Rectal smooth muscle tissue (tissue), 1 donor: Measurements from ENCODE around the gene CACNA1A.
A peak's percentile ranks its signal among the peaks of the same experiment; 100 is the strongest.
"Not testable (repeated sequence)": the region's sequence is repeated elsewhere in the genome, so short reads cannot be mapped to it uniquely, and the experiment has no call there.

Experiments used
- H3K27ac ChIP-seq: one replicate; pipeline ENCODE4 v1.7.0; 2013; ENCODE audit warnings: low read depth, low read length, inconsistent platforms
- H3K27me3 ChIP-seq: one replicate; pipeline ENCODE4 v1.7.0; 2013; ENCODE audit warnings: low read length; ENCODE audit not compliant: control insufficient read depth, insufficient read depth
- H3K36me3 ChIP-seq: one replicate; pipeline ENCODE4 v1.7.0; 2013; ENCODE audit warnings: low read length; ENCODE audit not compliant: control insufficient read depth, insufficient read depth
- H3K4me1 ChIP-seq: one replicate; pipeline ENCODE4 v1.7.0; 2013; ENCODE audit warnings: low read length; ENCODE audit not compliant: control insufficient read depth, insufficient read depth
- H3K4me3 ChIP-seq: one replicate; pipeline ENCODE4 v1.7.0; 2013; ENCODE audit warnings: low read length
- H3K9ac ChIP-seq: one replicate; pipeline ENCODE4 v1.7.0; 2013; ENCODE audit warnings: low read length

Gene CACNA1A

DNA sequence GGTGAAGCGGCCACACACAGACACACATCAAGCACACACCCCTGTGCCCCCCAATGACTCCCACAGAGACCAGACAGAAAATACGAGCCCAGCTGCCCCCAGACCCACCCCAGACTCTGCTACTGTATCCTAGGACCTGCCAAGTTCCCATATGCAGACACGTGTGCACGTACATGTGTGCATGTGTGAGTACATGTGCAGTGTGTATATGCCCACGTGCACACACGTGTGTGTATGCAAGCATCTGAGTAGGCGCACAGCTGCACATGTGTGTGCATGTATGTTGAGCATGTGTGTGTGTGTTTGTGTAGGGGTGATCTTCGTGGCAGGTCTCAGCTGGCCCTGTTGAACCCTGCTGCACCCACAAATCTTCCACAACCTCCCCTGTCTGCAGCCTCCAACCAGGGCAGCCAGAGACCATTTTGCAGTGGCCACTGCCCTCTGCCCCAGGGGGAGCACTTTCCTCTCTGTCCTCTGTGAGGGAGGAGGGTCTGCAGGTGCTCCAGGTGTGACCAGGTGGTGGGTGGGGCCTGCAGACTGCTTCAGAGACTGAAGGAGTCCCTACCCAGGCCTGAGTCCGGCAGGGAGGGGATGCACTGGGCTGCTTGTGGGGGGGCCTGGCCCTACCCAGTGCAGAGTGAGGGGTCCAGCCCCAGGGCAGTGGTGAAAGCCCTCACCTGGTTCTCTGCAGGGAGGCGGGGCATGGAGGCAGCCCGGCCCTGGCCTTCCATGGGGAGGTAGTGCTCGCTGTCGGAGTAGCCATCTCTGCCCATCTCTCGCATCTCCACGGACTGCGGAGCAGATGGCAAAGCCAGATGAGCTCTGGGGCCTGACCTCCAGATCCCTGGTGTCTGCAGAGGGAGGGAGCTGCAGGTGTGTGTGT is 294.6 kb downstream of the CACNA1A start:
- no peaks in the 10 kb centered on the region for H3K4me1 ChIP-seq
- no peak overlapping the region for H3K4me3 ChIP-seq
- no peak overlapping the region for H3K27ac ChIP-seq
- H3K9ac ChIP-seq, result no peak overlapping the region
- no peaks in the 10 kb centered on the region for H3K36me3 ChIP-seq
- no peaks in the 10 kb centered on the region for H3K27me3 ChIP-seq

DNA sequence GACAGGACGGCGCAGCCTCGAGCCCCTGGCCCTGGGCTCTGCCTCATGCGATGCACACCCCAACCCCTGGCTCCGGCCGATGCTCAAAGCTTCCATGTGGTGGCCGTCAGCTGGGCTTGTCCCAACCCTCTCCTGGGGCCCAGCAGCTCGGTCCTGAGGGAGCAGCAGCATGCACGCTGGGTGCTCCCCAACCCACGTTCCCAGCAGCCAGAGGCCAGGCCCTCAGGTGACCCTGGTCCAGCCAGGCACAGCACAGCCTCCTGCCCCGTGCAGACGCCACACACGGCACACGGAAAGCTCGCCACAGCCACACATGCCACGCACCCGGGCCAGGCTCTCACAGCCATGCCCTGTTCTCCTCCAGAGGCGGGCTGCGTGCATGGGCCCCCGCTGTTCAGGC is 295.3 kb downstream of the CACNA1A start:
- no peak overlapping the region for H3K9ac ChIP-seq
- H3K36me3 ChIP-seq, result no peaks in the 10 kb centered on the region
- H3K27ac ChIP-seq, result no peak overlapping the region
- no peaks in the 10 kb centered on the region for H3K27me3 ChIP-seq
- no peaks in the 10 kb centered on the region for H3K4me1 ChIP-seq
- no peak overlapping the region for H3K4me3 ChIP-seq

DNA sequence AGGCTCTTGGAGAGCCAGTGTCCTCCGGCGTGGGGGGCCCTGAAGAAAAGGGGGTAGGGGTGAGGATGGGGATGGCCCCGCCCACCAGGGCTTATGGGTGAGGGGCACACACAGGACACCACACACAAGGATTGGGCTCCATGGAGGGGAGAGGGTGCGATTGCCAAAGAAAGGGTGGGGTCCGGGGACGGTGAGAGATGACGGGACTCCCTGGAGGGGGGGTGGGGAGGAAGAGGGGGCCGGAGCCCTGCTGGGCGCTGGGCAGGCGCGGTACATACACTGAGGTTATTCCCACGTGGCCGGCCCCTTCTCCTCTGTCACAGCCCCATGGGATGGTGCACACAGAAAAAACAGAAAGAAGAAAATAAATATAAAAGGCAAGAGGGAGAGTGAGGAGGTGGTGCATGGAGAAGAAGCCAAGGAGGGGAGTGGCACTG is 295.9 kb downstream of the CACNA1A start:
- H3K27me3 ChIP-seq, result no peaks in the 10 kb centered on the region
- H3K4me1 ChIP-seq, result no peaks in the 10 kb centered on the region
- H3K36me3 ChIP-seq, result no peaks in the 10 kb centered on the region
- no peak overlapping the region for H3K27ac ChIP-seq
- no peak overlapping the region for H3K9ac ChIP-seq
- no peak overlapping the region for H3K4me3 ChIP-seq

DNA sequence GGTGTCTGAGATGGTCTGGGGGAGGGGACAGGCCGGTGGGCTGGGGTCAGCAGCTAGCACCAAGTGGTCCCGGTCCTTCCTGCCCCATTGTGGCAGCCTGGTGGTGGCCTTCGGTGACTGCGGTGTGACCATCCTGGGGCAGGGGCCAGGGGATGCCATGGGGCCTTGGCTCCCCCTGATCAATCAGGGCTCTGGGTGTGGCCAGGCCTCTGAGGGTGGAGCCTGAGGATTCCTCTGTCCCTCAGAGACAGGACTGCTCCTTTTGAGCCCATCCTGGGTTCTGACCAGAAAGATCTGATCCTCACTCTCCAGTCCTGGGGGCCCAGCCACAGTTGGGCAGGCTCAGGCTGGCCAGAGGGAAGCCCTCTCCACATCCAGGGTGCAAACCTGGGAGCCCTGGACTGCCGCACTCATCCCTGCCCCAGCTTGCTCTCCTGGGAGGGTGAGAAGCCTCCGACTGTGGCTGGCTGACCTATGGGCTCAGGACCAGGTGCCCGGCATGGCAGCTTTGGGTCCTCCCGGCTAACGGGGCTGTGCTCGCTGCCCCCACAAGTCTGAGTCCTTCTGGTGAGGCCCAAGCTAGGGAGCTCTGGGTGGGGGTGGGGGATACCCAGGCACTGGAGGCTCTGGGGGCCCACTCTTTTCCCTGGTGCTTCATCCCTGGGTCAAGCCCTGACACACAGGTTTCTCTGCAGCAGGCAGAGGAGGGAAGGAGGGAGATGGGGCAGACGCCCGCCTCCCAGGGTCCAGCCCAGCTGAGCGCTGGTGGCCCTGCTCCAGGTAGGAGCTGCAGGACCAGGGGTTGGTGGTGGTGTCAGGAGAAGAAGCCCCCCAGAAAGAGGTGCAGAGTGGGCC is 296.6 kb downstream of the CACNA1A start:
- Histone ChIP-seq H3K27ac (no peak overlapping the region), H3K27me3 (no peaks in the 10 kb centered on the region), H3K4me1 (no peaks in the 10 kb centered on the region), H3K4me3 (no peak overlapping the region), H3K36me3 (no peaks in the 10 kb centered on the region), H3K9ac (no peak overlapping the region)

DNA sequence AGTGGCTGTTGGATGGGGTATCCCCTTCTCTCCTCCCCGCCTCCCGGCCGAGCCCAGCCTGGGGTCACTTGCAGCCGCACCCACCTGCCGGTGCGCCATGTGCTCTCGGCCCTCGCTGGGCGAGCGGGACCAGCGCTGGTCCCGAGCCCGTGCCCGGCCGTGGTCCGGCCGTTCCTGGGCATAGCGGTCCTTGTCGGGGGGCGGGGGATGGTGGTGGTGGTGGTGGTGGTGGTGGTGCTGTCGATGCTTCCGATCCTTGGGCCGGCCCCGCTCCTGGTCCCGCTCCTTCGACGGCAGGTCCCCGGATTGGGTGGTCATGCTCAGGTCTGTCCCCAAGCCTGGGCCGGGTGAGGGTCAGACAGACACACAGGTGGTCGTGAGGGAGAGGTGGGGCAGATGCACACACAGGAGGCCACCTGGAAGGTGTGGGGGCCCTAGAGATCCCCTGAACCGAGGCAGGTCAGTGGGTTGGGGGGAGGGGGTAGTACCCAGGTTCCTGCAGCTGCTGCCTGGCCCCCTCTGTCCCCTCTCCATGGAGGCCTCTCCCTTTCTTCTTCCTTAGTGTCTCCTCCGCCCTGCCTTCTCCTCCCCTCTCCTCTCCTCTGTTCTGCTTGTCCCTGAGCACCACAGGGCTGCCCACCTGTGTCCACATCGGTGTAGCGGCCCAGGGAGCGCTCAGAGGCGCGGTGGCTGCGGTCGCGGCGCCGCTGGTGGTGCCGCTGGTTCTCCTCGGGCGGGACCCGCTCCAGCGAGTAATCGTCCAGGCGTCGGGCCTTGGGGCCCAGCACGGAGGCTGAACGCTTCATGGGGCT is 297.4 kb downstream of the CACNA1A start:
- Histone ChIP-seq H3K36me3 (no peaks in the 10 kb centered on the region), H3K27me3 (no peaks in the 10 kb centered on the region), H3K9ac (no peak overlapping the region), H3K4me3 (peak overlapping the region; percentile 57), H3K27ac (no peak overlapping the region), H3K4me1 (no peaks in the 10 kb centered on the region)

DNA sequence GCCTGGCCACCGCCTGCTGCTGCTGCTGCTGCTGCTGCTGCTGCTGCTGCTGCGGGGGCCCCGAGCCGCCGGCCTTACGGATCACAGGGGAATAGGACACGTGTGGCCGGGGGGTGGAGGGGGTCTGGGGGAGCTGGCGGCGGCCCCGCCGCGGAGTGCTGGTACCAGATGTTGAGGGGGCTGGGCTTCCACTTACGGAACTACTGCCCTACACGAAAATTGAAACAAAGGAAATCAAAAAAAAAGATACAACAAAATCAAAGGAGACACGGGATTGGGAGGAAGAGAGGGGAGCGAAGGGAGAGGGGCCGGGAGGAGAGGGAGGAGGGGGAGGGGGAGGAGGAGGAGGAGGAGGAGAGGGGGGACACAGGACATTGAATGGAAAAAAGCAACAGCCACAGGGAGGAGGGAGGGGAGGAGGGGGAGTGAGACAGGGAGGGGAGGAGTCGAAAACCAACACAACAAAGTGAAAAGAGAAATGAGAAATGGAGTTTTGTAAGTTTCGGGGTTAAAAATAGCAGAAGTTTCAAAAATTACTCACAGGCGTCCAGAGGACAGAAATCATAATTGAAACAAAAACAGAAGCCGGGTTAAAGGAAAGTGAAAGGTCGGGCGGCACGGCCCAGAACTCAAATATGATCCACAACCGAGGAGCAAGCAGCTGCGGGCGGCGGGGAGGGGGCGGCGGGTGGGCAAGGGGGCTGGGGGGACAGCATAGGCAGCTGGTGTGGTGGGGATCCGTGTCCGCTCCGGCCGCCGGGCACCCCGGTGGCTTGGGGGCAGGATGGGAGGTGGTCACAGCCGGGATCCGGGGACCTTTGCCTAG is 298.2 kb downstream of the CACNA1A start:
- no peaks in the 10 kb centered on the region for H3K4me1 ChIP-seq
- H3K36me3 ChIP-seq, result no peaks in the 10 kb centered on the region
- no peak overlapping the region for H3K9ac ChIP-seq
- no peak overlapping the region for H3K27ac ChIP-seq
- H3K27me3 ChIP-seq, result no peaks in the 10 kb centered on the region
- peak overlapping the region; percentile 57 for H3K4me3 ChIP-seq

DNA sequence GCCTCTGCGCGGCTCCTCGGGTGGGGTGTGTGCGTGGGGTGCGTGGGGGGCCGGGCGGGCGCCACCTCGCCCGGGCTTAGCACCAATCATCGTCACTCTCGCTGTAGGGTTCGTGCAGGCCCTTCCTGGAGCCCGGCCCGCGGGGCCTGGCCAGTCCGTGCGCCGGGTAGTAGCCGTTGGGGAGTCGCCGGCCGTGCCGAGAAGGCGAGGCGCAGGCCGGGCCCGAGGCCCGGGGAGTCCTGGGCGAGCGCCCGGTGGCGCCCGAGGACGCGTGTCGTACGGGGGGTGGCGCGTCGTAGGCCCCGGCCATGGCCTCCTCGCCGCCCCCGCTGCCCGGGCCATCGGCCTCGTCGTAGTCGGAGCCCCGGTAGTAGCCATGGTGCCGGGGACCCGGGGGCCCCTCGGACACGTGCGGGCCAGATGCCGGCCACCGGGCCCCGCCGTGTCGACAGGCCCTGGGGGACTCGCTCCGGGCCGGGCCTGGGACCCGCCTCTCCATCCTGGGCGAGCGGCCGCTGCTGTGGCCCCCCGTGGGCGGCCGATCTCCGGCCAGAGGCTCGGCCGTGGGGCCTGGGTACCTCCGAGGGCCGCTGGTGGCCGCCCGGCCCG is 298.9 kb downstream of the CACNA1A start:
- no peaks in the 10 kb centered on the region for H3K27me3 ChIP-seq
- no peak overlapping the region for H3K4me3 ChIP-seq
- no peaks in the 10 kb centered on the region for H3K36me3 ChIP-seq
- no peaks in the 10 kb centered on the region for H3K4me1 ChIP-seq
- no peak overlapping the region for H3K9ac ChIP-seq
- H3K27ac ChIP-seq, result no peak overlapping the region

DNA sequence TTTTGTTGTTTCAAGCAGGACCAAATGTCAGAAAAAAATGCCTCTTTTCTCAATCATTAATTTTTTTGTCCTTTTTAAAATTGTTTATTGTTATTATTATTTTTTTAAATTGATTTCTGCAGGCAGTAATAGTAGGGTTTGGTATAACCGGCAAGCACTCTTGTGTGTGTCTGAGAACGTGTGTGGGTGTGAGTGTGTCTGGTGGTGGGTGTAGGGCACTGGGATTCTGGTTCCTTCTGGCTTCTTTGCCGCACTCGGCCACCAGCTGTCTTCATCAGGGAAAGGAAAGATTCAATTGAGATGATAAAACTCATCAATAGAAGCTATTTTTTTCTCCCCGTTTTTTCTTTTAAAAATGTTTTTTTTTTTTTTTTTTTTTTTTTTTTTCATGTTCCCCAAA is 299.7 kb downstream of the CACNA1A start:
- no peak overlapping the region for H3K4me3 ChIP-seq
- no peak overlapping the region for H3K27ac ChIP-seq
- H3K36me3 ChIP-seq, result no peaks in the 10 kb centered on the region
- no peaks in the 10 kb centered on the region for H3K4me1 ChIP-seq
- no peaks in the 10 kb centered on the region for H3K27me3 ChIP-seq
- H3K9ac ChIP-seq, result no peak overlapping the region

DNA sequence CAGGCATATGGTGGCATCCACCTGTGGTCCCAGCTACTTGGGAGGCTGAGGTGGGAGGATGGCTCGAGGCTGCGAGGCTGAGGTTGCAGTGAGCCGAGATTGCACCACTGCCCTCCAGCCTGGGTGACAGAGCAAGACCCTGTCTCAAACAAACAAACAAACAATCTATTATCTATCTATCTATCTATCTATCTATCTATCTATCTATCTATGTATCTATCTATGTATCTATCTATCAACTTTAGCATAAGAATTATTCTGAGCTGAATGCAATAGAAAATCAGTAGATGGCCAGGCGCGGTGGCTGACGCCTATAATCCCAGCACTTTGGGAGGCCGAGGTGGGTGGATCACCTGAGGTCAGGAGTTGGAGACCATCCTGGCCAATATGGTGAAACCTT is 304.2 kb downstream of the CACNA1A start:
- H3K27me3 ChIP-seq, H3K4me3 ChIP-seq, H3K4me1 ChIP-seq, H3K36me3 ChIP-seq, H3K27ac ChIP-seq, H3K9ac ChIP-seq: not testable (repeated sequence)

DNA sequence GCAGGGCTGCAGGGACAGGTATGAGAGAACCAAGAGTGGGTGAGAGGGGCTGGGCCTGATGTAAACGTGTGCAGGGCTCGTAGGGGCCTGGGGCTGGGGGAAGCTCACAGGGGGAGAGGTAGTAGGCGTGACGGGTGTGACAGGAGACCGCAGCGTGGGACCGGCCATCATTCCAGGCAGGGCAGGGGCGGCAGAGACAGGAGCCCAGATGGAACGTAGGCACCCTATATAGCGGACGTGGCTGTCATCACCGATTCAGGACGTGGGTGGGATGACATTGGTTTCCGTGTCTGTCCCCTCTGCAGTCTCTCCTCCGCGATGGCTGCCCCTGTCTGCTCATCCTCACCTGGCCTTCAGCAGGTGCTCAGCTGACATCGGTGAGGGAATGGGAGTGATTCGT is 307.6 kb downstream of the CACNA1A start:
- no peaks in the 10 kb centered on the region for H3K4me1 ChIP-seq
- H3K27ac ChIP-seq, result no peak overlapping the region
- no peak overlapping the region for H3K4me3 ChIP-seq
- no peaks in the 10 kb centered on the region for H3K36me3 ChIP-seq
- no peak overlapping the region for H3K9ac ChIP-seq
- no peaks in the 10 kb centered on the region for H3K27me3 ChIP-seq

DNA sequence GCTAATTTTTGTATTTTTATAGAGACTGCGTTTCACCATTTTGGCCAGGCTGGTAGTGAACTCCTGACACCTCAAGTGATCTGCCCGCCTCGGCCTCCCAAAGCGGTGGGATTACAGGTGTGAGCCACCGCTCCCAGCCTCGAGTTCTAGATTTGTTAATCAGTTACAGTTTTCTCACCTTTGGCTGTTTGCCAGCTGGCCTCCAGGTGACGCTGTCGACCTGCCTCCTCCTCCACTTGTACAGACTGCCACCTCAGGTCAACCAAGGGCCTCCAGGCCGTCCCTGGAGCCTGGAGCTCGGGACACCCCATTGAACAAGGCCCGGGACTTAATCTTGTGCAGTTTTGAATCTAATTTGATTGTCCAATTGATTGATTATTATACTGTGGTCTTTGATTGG is 310.6 kb downstream of the CACNA1A start:
- Histone ChIP-seq H3K4me3 (no peak overlapping the region), H3K9ac (no peak overlapping the region), H3K36me3 (no peaks in the 10 kb centered on the region), H3K27ac (no peak overlapping the region), H3K4me1 (no peaks in the 10 kb centered on the region), H3K27me3 (no peaks in the 10 kb centered on the region)
